Vagina (tissue), 2 donors: ENCODE results near the gene PADI6.

Experiments
- CTCF ChIP-seq, 3 experiments: fragments of 450-650 bp in 2 of 3; fragments of 200-600 bp in 1 of 3; sonication (generic) in 1 of 3; IDR thresholded peaks; one replicate each; pipeline ENCODE4 v1.5.1; 2017 to 2019; ENCODE audit warnings: antibody characterized with exemption in 3 of 3, mild to moderate bottlenecking in 2 of 3, moderate library complexity in 2 of 3
- POLR2A ChIP-seq, 2 donors: fragments of 450-650 bp; IDR thresholded peaks; one replicate each; pipeline ENCODE4 v1.6.1; 2017; ENCODE audit warnings: antibody characterized with exemption in 2 of 2, mild to moderate bottlenecking in 2 of 2, moderate library complexity in 2 of 2
- POLR2AphosphoS5 ChIP-seq, 2 donors: sonication (generic); formaldehyde crosslinking; IDR thresholded peaks; one replicate each; pipeline ENCODE4 v1.9.0; 2017; ENCODE audit warnings: antibody characterized with exemption in 2 of 2, mild to moderate bottlenecking in 2 of 2, low read depth in 1 of 2; ENCODE audit not compliant: insufficient read depth in 1 of 2

GRCh38 chr1:17441993-17442357 lies 70.0 kb downstream of the PADI6 start:
- TF ChIP-seq CTCF (IDR thresholded peaks at IDR 0.05) = no peak
- TF ChIP-seq POLR2A (IDR thresholded peaks at IDR 0.05) = no peak
- TF ChIP-seq POLR2AphosphoS5 (IDR thresholded peaks at IDR 0.05; ENCODE audit: insufficient read depth in 1 of 2, low read depth in 1 of 2) = no peak
